Measurements from ENCODE around the gene BAAT.

BAAT gene

DNA sequence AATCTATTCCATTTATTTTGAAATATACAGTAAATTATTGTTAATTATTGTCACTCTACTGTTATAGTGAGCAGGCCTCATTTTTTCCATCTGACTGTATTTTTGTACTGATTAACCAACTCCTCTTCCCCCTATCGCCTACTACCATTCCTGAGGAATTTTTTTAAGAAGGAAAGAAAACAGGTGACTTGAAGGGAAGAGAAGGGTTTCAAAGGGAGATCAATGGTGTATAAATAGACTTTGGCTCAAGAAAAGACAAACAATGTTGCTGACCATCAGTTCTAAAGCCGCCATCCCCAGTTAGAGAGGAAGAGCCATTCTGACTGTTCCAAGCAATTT, 69.7 kb downstream of the BAAT start:
- no peak for DNase-seq (ENCODE audit: low read depth)

DNA sequence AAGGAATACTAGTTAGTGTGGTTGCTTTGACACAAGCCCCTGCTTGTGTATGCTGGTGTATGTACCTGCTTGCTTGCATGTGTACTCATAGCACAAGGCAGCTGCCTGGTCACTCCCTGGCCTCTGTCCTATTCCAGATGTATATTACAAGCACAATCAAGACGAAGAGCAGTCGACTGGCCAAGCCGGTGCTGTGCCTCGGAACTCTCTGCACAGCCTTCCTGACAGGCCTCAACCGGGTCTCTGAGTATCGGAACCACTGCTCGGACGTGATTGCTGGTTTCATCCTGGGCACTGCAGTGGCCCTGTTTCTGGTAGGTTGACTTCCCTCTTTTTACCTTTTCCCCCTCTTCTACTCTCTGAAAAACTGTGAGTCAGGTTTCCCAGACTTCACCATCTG, 72.1 kb downstream of the BAAT start:
- DNase-seq (ENCODE audit: low read depth): no peak

GRCh38 chr9:101311758-101312420, 72.9 kb downstream of the BAAT start:
- DNase-seq (ENCODE audit: low read depth): no peak

GRCh38 chr9:101311191-101311590, 73.6 kb downstream of the BAAT start:
- DNase-seq (ENCODE audit: low read depth): no peak

Measured in stimulated activated CD8-positive, alpha-beta memory T cell treated with anti-CD3 and anti-CD28 coated beads, Interleukin-12 subunit alpha, Interleukin-12 subunit beta, amount 100 ng/mL, for 4 hours (primary cell).